Kidney (tissue), 14 donors: Measurements from ENCODE around the gene COL23A1. TPM values are rescaled to one million over a fixed set of nuclear protein-coding genes. Genes with fewer than 3 reads are reported as not detected.

Experiments
- DNase-seq, 5 donors: peaks; one replicate each; pipeline ENCODE4 v3.0.0-alpha.2; 2013 to 2020
- FAIRE-seq: peaks from 2 replicates; lab custom pipeline; 2012; peaks lifted over from hg19 to GRCh38; lab: Jason Lieb, UNC
- H3K27ac ChIP-seq, 2 donors: one replicate each; pipeline ENCODE4 v1.7.0; 2013; ENCODE audit warnings: low read depth in 2 of 2, low read length in 2 of 2, inconsistent platforms in 1 of 2
- H3K27me3 ChIP-seq: one replicate; pipeline ENCODE4 v1.7.1; 2013; ENCODE audit warnings: low read length, inconsistent platforms; ENCODE audit not compliant: control insufficient read depth, insufficient read depth
- H3K36me3 ChIP-seq, 3 donors: one replicate each; pipeline versions ENCODE4 v1.7.0 to v1.7.1; 2013; ENCODE audit warnings: low read length in 3 of 3, control low read depth in 1 of 3, inconsistent platforms in 1 of 3; ENCODE audit not compliant: insufficient read depth in 3 of 3, control insufficient read depth in 2 of 3
- H3K4me1 ChIP-seq, 3 donors: one replicate each; pipeline versions ENCODE4 v1.7.0 to v1.7.1; 2013; ENCODE audit warnings: low read length in 3 of 3, inconsistent platforms in 1 of 3, low read depth in 1 of 3; ENCODE audit not compliant: control insufficient read depth in 2 of 3, insufficient read depth in 2 of 3
- H3K4me3 ChIP-seq, 3 donors: one replicate each; pipeline versions ENCODE4 v1.7.0 to v1.8.1; 2013; ENCODE audit warnings: low read length in 3 of 3, control low read depth in 1 of 3, inconsistent platforms in 1 of 3
- H3K9ac ChIP-seq, 3 donors: one replicate each; pipeline versions ENCODE4 v1.7.0 to v1.7.1; 2013; ENCODE audit warnings: low read length in 3 of 3, control low read depth in 1 of 3, inconsistent platforms in 1 of 3
- H3K9me3 ChIP-seq, 3 donors: one replicate each; pipeline versions ENCODE4 v1.7.0 to v1.7.1; 2013; ENCODE audit warnings: low read length in 3 of 3, control low read depth in 1 of 3, inconsistent platforms in 1 of 3; ENCODE audit not compliant: control insufficient read depth in 2 of 3, insufficient read depth in 1 of 3
- CTCF ChIP-seq: IDR thresholded peaks from 3 replicates; pipeline ENCODE4 v1.5.1; 2012; ENCODE audit warnings: mild to moderate bottlenecking, moderate library complexity, borderline replicate concordance; ENCODE audit not compliant: insufficient read depth; ENCODE audit errors: extremely low read depth
- intact Hi-C: fragments of 100-400 bp; cut with DNase I; formaldehyde crosslinking; loops from one replicate; pipeline ENCODE4 v1.11.1; 2022
- polyA plus RNA-seq: library from polyadenylated mRNA; stranded (reverse); fragments of 350-450 nt; fragmentation: Illumina TruSeq; extraction: RNeasy Lipid Tissue Mini Kit (QIAGEN cat#74804); gene quantifications from one replicate; pipeline ENCODE4 v1.2.3, GENCODE V29; 2014; ENCODE audit warnings: low read depth, low replicate concordance; ENCODE audit not compliant: insufficient read depth
- total RNA-seq: library from RNA; stranded (reverse); fragmentation: NEBNext Ultra II Directional; extraction: Animal tissue kit (Norgen Biotek cat#: 25700); gene quantifications from one replicate; pipeline ENCODE4 v1.2.1, GENCODE V29; 2021
- donor health status: control.
- donor health status: control.
- donor health status: control.
- donor health status: control.
- donor health status: control.
- donor health status: DM: yes; HTN: yes; CAD: no.
- donor health status: Normal renal cell carcinoma (clear cell type).

The COL23A1 gene
- total and polyA plus RNA-seq, 2 donors from 2014 or later, result 4.1 to 8.7 TPM

GRCh38 chr5:178392931-178393394 is 197.2 kb downstream of the COL23A1 start:
- Histone ChIP-seq H3K27ac (no peak overlapping the region), H3K9ac (no peak overlapping the region), H3K27me3 (no peaks in the 10 kb centered on the region), H3K9me3 (no peaks in the 10 kb centered on the region), H3K4me3 (no peak overlapping the region), H3K36me3 (no peaks in the 10 kb centered on the region), H3K4me1 (no peaks in the 10 kb centered on the region)
- TF ChIP-seq CTCF, result no peak
- intact Hi-C loops, result no loop called here
- FAIRE-seq, result no peak
- DNase-seq, result peak in 1 of 5 donors; percentile 39

- TF ChIP-seq CTCF, result no peak
Observed at GRCh38 chr5:178392386-178392785, 197.8 kb downstream of the COL23A1 start.

GRCh38 chr5:178391480-178391879 is 198.7 kb downstream of the COL23A1 start:
- H3K4me3 ChIP-seq, result no peak overlapping the region
- H3K4me1 ChIP-seq, result no peaks in the 10 kb centered on the region
- H3K9me3 ChIP-seq, result no peaks in the 10 kb centered on the region
- H3K9ac ChIP-seq, result no peak overlapping the region
- H3K27ac ChIP-seq, result no peak overlapping the region
- FAIRE-seq (no peak), DNase-seq (no peak)
- H3K27me3 ChIP-seq, result no peaks in the 10 kb centered on the region
- intact Hi-C loops, result no loop called here
- TF ChIP-seq CTCF, result no peak
- H3K36me3 ChIP-seq, result no peaks in the 10 kb centered on the region

More at GRCh38 chr5:178392386-178392785, 197.8 kb downstream of the COL23A1 start:
- H3K9me3 ChIP-seq, result no peaks in the 10 kb centered on the region
- H3K4me3 ChIP-seq, result no peak overlapping the region
- DNase-seq, result peak in 1 of 5 donors; percentile 26
- intact Hi-C loops, result no loop called here
- no peaks in the 10 kb centered on the region for H3K4me1 ChIP-seq
- H3K27ac ChIP-seq, result no peak overlapping the region
- FAIRE-seq, result no peak
- H3K9ac ChIP-seq, result no peak overlapping the region
- no peaks in the 10 kb centered on the region for H3K36me3 ChIP-seq
- no peaks in the 10 kb centered on the region for H3K27me3 ChIP-seq

GRCh38 chr5:178389796-178390195 is 200.4 kb downstream of the COL23A1 start:
- Histone ChIP-seq H3K4me3 (no peak overlapping the region), H3K27ac (no peak overlapping the region), H3K9ac (no peak overlapping the region), H3K27me3 (no peaks in the 10 kb centered on the region), H3K4me1 (no peaks in the 10 kb centered on the region), H3K36me3 (no peaks in the 10 kb centered on the region), H3K9me3 (no peaks in the 10 kb centered on the region)
- FAIRE-seq (no peak), DNase-seq (peak in 1 of 5 donors; percentile 40)
- no peak for TF ChIP-seq CTCF
- intact Hi-C loops, result no loop called here
